Mucosa of descending colon (tissue), 3 donors: Measurements from ENCODE around the gene SH3PXD2A. TPM values are rescaled to one million over a fixed set of nuclear protein-coding genes. Genes with fewer than 3 reads are reported as not detected.
A peak's percentile ranks its signal among the peaks of the same experiment; 100 is the strongest.

Source experiments
- ATAC-seq: fragments of 200-7000 bp; cut with Tn5 transposase; one replicate; pipeline ENCODE4 v1.9.1; 2020; ENCODE audit warnings: mild to moderate bottlenecking, moderate library complexity
- DNase-seq, 3 donors: peaks; one replicate each; pipeline ENCODE4 v3.0.0-alpha.2; 2020
- H3K36me3 ChIP-seq: fragments of 200-600 bp; one replicate; pipeline ENCODE4 v1.8.0; 2021; ENCODE audit warnings: low read depth, mild to moderate bottlenecking
- H3K4me1 ChIP-seq: fragments of 200-600 bp; one replicate; pipeline ENCODE4 v1.8.0; 2021; ENCODE audit warnings: low read depth, mild to moderate bottlenecking
- H3K4me3 ChIP-seq: fragments of 200-600 bp; one replicate; pipeline ENCODE4 v1.8.0; 2021; ENCODE audit warnings: mild to moderate bottlenecking
- H3K9me3 ChIP-seq: fragments of 200-600 bp; one replicate; pipeline ENCODE4 v1.8.0; 2021; ENCODE audit warnings: mild to moderate bottlenecking
- CTCF ChIP-seq: fragments of 200-600 bp; IDR thresholded peaks from one replicate; pipeline ENCODE4 v1.8.0; 2022; ENCODE audit warnings: antibody characterized with exemption, mild to moderate bottlenecking
- intact Hi-C, 2 donors: fragments of 100-400 bp; cut with DNase I in 1 of 2; cut with micrococcal nuclease in 1 of 2; formaldehyde crosslinking; loops; one replicate each; pipeline versions ENCODE4 v1.11.0 to v1.11.1; 2022; cut with DNase I, micrococcal nuclease
- total RNA-seq, 3 donors: library from RNA; stranded (reverse); fragmentation: NEBNext Ultra II Directional in 2 of 3; extraction: Animal tissue kit (Norgen Biotek cat#: 25700) in 2 of 3; gene quantifications; one replicate each; pipeline versions ENCODE4 v1.2.1 to v1.2.4, GENCODE V29; 2021 to 2023
- donor health status: DM: no; HTN: no; CAD: no; lungs with moderate emphysema.
- donor health status: DM: no; HTN: no; CAD: no.
- donor health status: DM: no; HTN: yes; CAD: no.

Gene SH3PXD2A
- total RNA-seq, 3 donors from 2014 or later = 46.1 to 91.4 (median 60.6) TPM

- intact Hi-C loops = no loop called here
- no peak for ATAC-seq
- no peak for DNase-seq
- Histone ChIP-seq H3K4me3 (no peak overlapping the region), H3K36me3 (no peaks in the 10 kb centered on the region), H3K4me1 (peaks cover 80% of the 10 kb centered on the region), H3K9me3 (no peaks in the 10 kb centered on the region)
- TF ChIP-seq CTCF = no peak
Observed at GRCh38 chr10:103838862-103839518, 16.4 kb downstream of the SH3PXD2A start.

GRCh38 chr10:103838070-103838395 is 17.3 kb downstream of the SH3PXD2A start:
- H3K36me3 ChIP-seq = no peaks in the 10 kb centered on the region
- H3K9me3 ChIP-seq = no peaks in the 10 kb centered on the region
- intact Hi-C loops = no loop called here
- no peak overlapping the region for H3K4me3 ChIP-seq
- peaks cover 71% of the 10 kb centered on the region for H3K4me1 ChIP-seq
- DNase-seq (no peak), ATAC-seq (no peak)
- TF ChIP-seq CTCF = no peak

GRCh38 chr10:103837370-103838069 is 17.9 kb downstream of the SH3PXD2A start:
- DNase-seq (no peak), ATAC-seq (peak; percentile 3)
- TF ChIP-seq CTCF = no peak
- H3K4me1 ChIP-seq = peaks cover 66% of the 10 kb centered on the region
- no peak overlapping the region for H3K4me3 ChIP-seq
- H3K9me3 ChIP-seq = no peaks in the 10 kb centered on the region
- H3K36me3 ChIP-seq = no peaks in the 10 kb centered on the region
- intact Hi-C loops = no loop called here

- Histone ChIP-seq H3K36me3 (no peaks in the 10 kb centered on the region), H3K4me3 (no peak overlapping the region), H3K9me3 (no peaks in the 10 kb centered on the region), H3K4me1 (peaks cover 64% of the 10 kb centered on the region)
- intact Hi-C loops = no loop called here
- DNase-seq (no peak), ATAC-seq (peak; percentile 47)
- no peak for TF ChIP-seq CTCF
Observed at GRCh38 chr10:103836861-103837260, 18.5 kb downstream of the SH3PXD2A start.

- Histone ChIP-seq H3K36me3 (no peaks in the 10 kb centered on the region), H3K9me3 (no peaks in the 10 kb centered on the region), H3K4me1 (peaks cover 60% of the 10 kb centered on the region), H3K4me3 (no peak overlapping the region)
- DNase-seq (no peak), ATAC-seq (no peak)
- TF ChIP-seq CTCF = no peak
- intact Hi-C loops = no loop called here
Observed at GRCh38 chr10:103836273-103836672, 19.1 kb downstream of the SH3PXD2A start.
